CD4-positive, CD25-positive, alpha-beta regulatory T cell (primary cell): ENCODE measurements around the gene TUBB. TPM values are rescaled to one million over a fixed set of nuclear protein-coding genes. Genes with fewer than 3 reads are reported as not detected.
"Not testable (repeated sequence)": the region's sequence is repeated elsewhere in the genome, so short reads cannot be mapped to it uniquely, and the experiment has no call there.

ENCODE experiments used
- ATAC-seq, 2 donors: fragments of 150-1000 bp; cut with Tn5 transposase; one replicate each; pipeline ENCODE4 v1.10.0; 2021; ENCODE audit warnings: low read depth in 2 of 2, moderate number of reproducible peaks in 2 of 2, moderate library complexity in 1 of 2
- DNase-seq, 3 donors: peaks; one replicate each; pipeline versions ENCODE4 v3.0.0 to v3.0.0-alpha.2; 2012 to 2022; ENCODE audit warnings: mixed read lengths in 1 of 3
- H3K27ac ChIP-seq: one replicate; pipeline ENCODE4 v1.7.0; 2013; ENCODE audit warnings: mild to moderate bottlenecking, low read length; ENCODE audit not compliant: insufficient read depth, poor library complexity, severe bottlenecking
- H3K27me3 ChIP-seq: one replicate; pipeline ENCODE4 v1.7.0; 2013; ENCODE audit warnings: low read length; ENCODE audit not compliant: control insufficient read depth, insufficient read depth
- H3K36me3 ChIP-seq: one replicate; pipeline ENCODE4 v1.7.0; 2013; ENCODE audit warnings: mild to moderate bottlenecking, low read length, moderate library complexity; ENCODE audit not compliant: control insufficient read depth, insufficient read depth
- H3K4me1 ChIP-seq: 2 replicates; pipeline ENCODE4 v1.7.0; 2013; ENCODE audit warnings: mild to moderate bottlenecking, low read length; ENCODE audit not compliant: insufficient read depth, control insufficient read depth, poor library complexity, severe bottlenecking
- H3K4me3 ChIP-seq: one replicate; pipeline ENCODE4 v1.7.0; 2013; ENCODE audit warnings: low read depth, mild to moderate bottlenecking, low read length, moderate library complexity
- H3K9me3 ChIP-seq, 2 experiments: 1 replicate in 1 of 2; 2 replicates in 1 of 2; pipeline ENCODE4 v1.7.0; 2013; ENCODE audit warnings: low read length in 2 of 2, mild to moderate bottlenecking in 1 of 2, moderate library complexity in 1 of 2; ENCODE audit not compliant: control insufficient read depth in 2 of 2
- H3K27ac Mint-ChIP-seq, 3 donors: one replicate each; pipeline ENCODE4 v1.8.0; 2020 to 2022; ENCODE audit warnings: mild to moderate bottlenecking in 3 of 3, mixed read lengths in 3 of 3, moderate library complexity in 2 of 3
- H3K27me3 Mint-ChIP-seq: one replicate; pipeline ENCODE4 v1.8.0; 2022; ENCODE audit warnings: mild to moderate bottlenecking, mixed read lengths
- H3K36me3 Mint-ChIP-seq: one replicate; pipeline ENCODE4 v1.8.0; 2020; ENCODE audit warnings: mixed read lengths
- H3K4me1 Mint-ChIP-seq, 4 donors: one replicate each; pipeline ENCODE4 v1.8.0; 2020 to 2022; ENCODE audit warnings: mixed read lengths in 4 of 4, mild to moderate bottlenecking in 1 of 4
- H3K4me3 Mint-ChIP-seq, 4 donors: one replicate each; pipeline ENCODE4 v1.8.0; 2020 to 2022; ENCODE audit warnings: mild to moderate bottlenecking in 4 of 4, mixed read lengths in 4 of 4, moderate library complexity in 3 of 4
- H3K9me3 Mint-ChIP-seq, 7 donors: one replicate each; pipeline ENCODE4 v1.8.0; 2020 to 2022; ENCODE audit warnings: mixed read lengths in 7 of 7, mild to moderate bottlenecking in 3 of 7, moderate library complexity in 2 of 7
- polyA plus RNA-seq, 4 donors: library from polyadenylated mRNA; unstranded; fragments of 300-500 nt; fragmentation: Illumina TruSeq; gene quantifications; one replicate each; pipeline ENCODE4 v1.2.3, GENCODE V29; 2021
- total RNA-seq: library from RNA; stranded (reverse); gene quantifications from one replicate; pipeline ENCODE4 v1.2.3, GENCODE V29; 2022

TUBB gene
- total and polyA plus RNA-seq, 5 donors from 2014 or later = 119 to 158 (median 134) TPM

DNA sequence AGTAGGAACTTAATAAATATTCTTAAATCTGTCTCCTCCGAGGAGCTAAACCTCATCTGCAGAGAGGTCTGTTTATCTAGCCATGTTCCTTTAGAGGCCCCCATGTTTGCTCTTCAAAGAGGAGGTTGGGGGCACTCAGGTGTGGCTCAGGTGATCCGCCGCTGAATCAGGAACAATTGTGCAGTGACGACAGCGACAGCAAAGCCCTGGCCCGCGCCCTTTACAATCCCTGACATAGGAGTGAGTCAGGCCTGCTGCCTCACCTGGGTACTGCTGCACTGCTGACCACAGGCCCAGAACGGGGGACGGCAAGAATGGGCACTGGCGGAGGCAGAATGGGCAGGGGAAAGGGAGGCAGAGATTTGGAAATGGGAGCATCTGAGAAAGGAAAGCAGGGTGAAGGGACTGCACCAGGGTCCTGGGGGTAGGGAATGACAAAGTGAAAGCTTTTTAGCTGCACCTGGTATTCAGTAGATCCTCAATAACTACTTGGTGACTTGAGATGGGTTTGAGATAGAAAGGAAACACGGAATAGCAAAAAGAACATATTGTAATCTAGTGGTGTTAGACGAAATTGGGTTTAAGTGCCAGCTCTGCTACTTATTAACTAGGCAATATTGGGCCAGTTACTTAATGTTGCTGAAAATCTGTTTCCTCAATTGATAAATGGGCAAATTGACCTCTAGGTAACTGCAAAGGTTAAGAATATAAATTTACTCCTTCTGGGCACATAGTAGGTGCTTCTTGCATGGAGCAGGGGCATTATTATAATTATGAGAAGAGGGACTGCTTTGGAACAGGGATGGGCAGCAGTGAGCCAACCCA is 29.6 kb downstream of the TUBB start:
- H3K36me3 ChIP-seq = no peaks in the 10 kb centered on the region
- no peaks in the 10 kb centered on the region for H3K4me1 ChIP-seq
- Mint-ChIP-seq H3K4me1 (peaks cover 0 to 15% (median 8%) of the 10 kb centered on the region in 4 donors), H3K4me3 (no peak overlapping the region), H3K9me3 (no peaks in the 10 kb centered on the region), H3K27ac (peak overlapping the region in 1 of 3 donors; percentile 50), H3K36me3 (no peaks in the 10 kb centered on the region), H3K27me3 (no peaks in the 10 kb centered on the region)
- no peaks in the 10 kb centered on the region for H3K27me3 ChIP-seq
- no peak overlapping the region for H3K4me3 ChIP-seq
- no peaks in the 10 kb centered on the region for H3K9me3 ChIP-seq
- no peak overlapping the region for H3K27ac ChIP-seq
- DNase-seq (no peak), ATAC-seq (no peak)

DNA sequence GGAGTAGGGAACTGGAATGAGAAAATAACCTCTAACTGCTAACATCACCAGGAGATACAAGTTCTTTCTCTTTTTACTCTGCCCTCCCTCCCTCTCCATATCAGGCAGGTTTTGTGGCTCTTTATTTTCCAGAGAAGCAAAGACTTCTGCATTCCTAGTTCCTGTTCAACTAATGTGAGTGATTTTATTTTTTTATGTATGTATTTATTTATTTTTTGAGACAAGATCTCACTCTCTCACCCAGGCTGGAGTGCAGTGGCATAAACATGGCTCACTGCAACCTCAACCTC is 30.2 kb downstream of the TUBB start:
- Histone ChIP-seq H3K27me3 (no peaks in the 10 kb centered on the region), H3K9me3 (no peaks in the 10 kb centered on the region), H3K4me1 (no peaks in the 10 kb centered on the region), H3K36me3 (no peaks in the 10 kb centered on the region), H3K27ac (no peak overlapping the region), H3K4me3 (no peak overlapping the region)
- Mint-ChIP-seq H3K27me3 (no peaks in the 10 kb centered on the region), H3K9me3 (no peaks in the 10 kb centered on the region), H3K4me3 (no peak overlapping the region), H3K36me3 (no peaks in the 10 kb centered on the region), H3K4me1 (peaks cover 0 to 12% (median 6%) of the 10 kb centered on the region in 4 donors), H3K27ac (no peak overlapping the region)
- ATAC-seq (no peak), DNase-seq (no peak)

DNA sequence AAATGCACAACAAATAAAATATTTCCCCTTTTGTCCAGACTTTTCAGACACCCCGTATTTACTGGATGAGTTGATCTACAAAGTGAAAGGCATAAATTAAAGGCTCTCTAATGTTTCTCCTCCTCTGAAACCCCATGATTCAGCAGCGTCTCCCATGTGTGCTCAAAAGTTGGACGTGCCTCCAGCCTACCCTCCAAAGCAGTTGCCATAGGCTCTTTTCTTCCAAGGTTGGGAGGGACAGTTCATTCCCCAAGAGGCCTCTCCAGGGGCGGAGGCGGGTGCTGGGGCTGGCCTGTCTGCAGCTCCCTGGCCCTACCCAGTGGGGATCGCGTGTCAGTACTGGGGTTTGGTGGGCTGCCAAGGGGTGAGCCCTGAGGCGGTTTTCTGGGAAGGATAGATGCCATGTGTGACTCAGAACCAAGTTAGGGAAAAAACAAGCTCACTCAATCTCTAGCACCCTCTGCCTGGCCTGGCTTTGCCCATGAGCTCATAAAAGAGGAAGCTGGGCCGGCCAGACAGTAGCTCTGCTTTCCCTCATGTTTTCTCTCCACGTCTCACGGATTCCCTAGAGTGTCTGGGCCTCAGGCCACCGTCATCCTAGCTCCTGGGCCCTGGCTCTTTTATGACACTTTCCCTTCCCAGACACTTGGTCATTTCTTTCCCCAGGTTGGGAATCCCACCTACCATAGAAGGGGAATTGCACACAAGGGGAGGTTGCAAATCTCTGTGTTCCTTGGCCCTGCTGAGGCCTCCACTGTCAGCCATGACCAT is 32.2 kb downstream of the TUBB start:
- Mint-ChIP-seq H3K9me3 (no peaks in the 10 kb centered on the region), H3K4me1 (peaks cover 0 to 6% (median 5%) of the 10 kb centered on the region in 4 donors), H3K4me3 (peak overlapping the region in 2 of 4 donors; percentile 19 to 27), H3K36me3 (no peaks in the 10 kb centered on the region), H3K27ac (peak overlapping the region in 1 of 3 donors; percentile 28), H3K27me3 (peaks cover 5% of the 10 kb centered on the region)
- no peaks in the 10 kb centered on the region for H3K4me1 ChIP-seq
- H3K4me3 ChIP-seq = no peak overlapping the region
- no peak overlapping the region for H3K27ac ChIP-seq
- no peak for ATAC-seq
- no peaks in the 10 kb centered on the region for H3K36me3 ChIP-seq
- no peaks in the 10 kb centered on the region for H3K27me3 ChIP-seq
- no peaks in the 10 kb centered on the region for H3K9me3 ChIP-seq
- no peak for DNase-seq

- Histone ChIP-seq H3K4me3 (no peak overlapping the region), H3K27ac (no peak overlapping the region), H3K27me3 (no peaks in the 10 kb centered on the region), H3K36me3 (no peaks in the 10 kb centered on the region), H3K4me1 (no peaks in the 10 kb centered on the region), H3K9me3 (no peaks in the 10 kb centered on the region)
- no peak for DNase-seq
- peaks cover 0 to 8% (median 1%) of the 10 kb centered on the region in 4 donors for H3K4me1 Mint-ChIP-seq
- no peaks in the 10 kb centered on the region for H3K9me3 Mint-ChIP-seq
- peaks cover 12% of the 10 kb centered on the region for H3K27me3 Mint-ChIP-seq
- no peak for ATAC-seq
- H3K36me3 Mint-ChIP-seq = no peaks in the 10 kb centered on the region
- H3K27ac Mint-ChIP-seq = no peak overlapping the region
- H3K4me3 Mint-ChIP-seq = no peak overlapping the region
Observed at GRCh38 chr6:30754631-30755030, 34.5 kb downstream of the TUBB start.

DNA sequence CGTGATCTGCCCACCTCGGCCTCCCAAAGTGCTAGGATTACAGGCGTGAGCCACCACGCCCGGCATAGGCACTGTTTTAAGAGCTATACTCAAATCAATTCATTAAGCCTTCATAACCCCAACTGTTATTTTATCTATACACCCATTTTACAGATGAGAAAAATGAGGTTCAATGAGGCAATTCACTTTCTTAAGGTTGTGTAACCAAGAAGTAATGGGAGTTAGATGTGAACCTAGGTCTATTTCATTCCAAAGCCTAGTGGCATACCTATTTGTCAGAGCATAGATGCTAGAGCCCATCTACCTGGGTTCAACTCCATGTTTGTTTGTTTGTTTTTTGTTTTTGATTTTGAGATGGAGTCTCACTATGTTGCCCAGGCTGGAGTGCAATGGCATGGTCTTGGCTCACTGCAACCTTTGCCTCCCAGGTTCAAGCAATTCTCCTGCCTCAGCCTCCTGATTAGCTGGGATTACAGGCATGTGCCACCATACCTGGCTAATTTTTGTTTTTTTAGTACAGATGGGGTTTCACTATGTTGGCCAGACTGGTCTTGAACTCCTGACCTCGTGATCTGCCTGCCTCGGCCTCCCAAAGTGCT is 36.4 kb downstream of the TUBB start:
- H3K4me1 Mint-ChIP-seq, ATAC-seq, H3K27ac ChIP-seq, H3K4me3 ChIP-seq, H3K27ac Mint-ChIP-seq, H3K27me3 ChIP-seq, DNase-seq, H3K4me3 Mint-ChIP-seq, H3K9me3 Mint-ChIP-seq, H3K36me3 ChIP-seq, H3K9me3 ChIP-seq, H3K36me3 Mint-ChIP-seq, H3K4me1 ChIP-seq: not testable (repeated sequence)
- peaks cover 16% of the 10 kb centered on the region for H3K27me3 Mint-ChIP-seq

- H3K4me3 Mint-ChIP-seq = no peak overlapping the region
- H3K4me1 Mint-ChIP-seq = peaks cover 0 to 5% (median 1%) of the 10 kb centered on the region in 4 donors
- H3K9me3 Mint-ChIP-seq = no peaks in the 10 kb centered on the region
- Histone ChIP-seq H3K9me3 (no peaks in the 10 kb centered on the region), H3K4me3 (no peak overlapping the region), H3K4me1 (no peaks in the 10 kb centered on the region), H3K27me3 (no peaks in the 10 kb centered on the region), H3K27ac (no peak overlapping the region), H3K36me3 (no peaks in the 10 kb centered on the region)
- no peaks in the 10 kb centered on the region for H3K36me3 Mint-ChIP-seq
- no peak for ATAC-seq
- peaks cover 16% of the 10 kb centered on the region for H3K27me3 Mint-ChIP-seq
- no peak for DNase-seq
- H3K27ac Mint-ChIP-seq = no peak overlapping the region
Observed at GRCh38 chr6:30757261-30757904, 37.2 kb downstream of the TUBB start.

DNA sequence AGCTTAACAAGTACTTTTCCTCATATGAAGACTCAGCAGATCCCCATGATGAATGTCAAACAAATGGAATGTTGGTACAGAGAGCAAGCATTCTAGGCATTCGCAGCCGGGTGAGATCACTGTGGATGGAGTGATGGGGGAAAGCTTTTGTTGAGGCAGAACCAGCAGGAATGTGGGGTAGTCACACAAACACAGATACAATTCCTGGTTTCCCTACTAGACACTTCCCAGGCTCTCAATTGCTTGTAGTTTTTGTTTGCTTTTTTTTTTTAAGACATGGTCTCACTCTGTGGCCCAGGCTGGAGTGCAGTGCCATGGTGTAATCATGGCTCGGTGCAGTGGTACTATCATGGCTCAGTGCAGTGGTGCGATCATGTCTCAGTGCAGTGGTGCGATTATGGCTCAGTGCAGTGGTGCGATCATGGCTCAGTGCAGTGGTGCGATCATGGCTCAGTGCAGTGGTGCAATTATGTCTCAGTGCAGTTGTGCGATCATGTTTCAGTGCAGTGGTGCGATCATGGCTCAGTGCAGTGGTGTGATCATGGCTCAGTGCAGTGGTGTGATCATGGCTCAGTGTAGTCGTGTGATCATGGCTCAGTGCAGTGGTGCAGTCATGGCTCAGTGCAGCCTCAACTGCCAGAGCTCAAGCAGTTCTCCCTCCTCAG is 39.6 kb downstream of the TUBB start:
- peaks cover 5 to 17% (median 14%) of the 10 kb centered on the region in 4 donors for H3K4me1 Mint-ChIP-seq
- H3K4me1 ChIP-seq = no peaks in the 10 kb centered on the region
- ATAC-seq = no peak

More for the DNA sequence above, 39.6 kb downstream of the TUBB start:
- no peak overlapping the region for H3K27ac Mint-ChIP-seq
- no peaks in the 10 kb centered on the region for H3K9me3 ChIP-seq
- no peaks in the 10 kb centered on the region for H3K36me3 ChIP-seq
- H3K4me3 ChIP-seq = no peak overlapping the region
- no peaks in the 10 kb centered on the region for H3K36me3 Mint-ChIP-seq
- DNase-seq = no peak
- H3K27ac ChIP-seq = no peak overlapping the region
- no peak overlapping the region for H3K4me3 Mint-ChIP-seq
- H3K9me3 Mint-ChIP-seq = no peaks in the 10 kb centered on the region
- peaks cover 16% of the 10 kb centered on the region for H3K27me3 Mint-ChIP-seq
- H3K27me3 ChIP-seq = no peaks in the 10 kb centered on the region
